GM21515 (cell line): ENCODE data around the gene CYB561.
A peak's percentile ranks its signal among the peaks of the same experiment; 100 is the strongest.

Source experiments
- ATAC-seq: cut with Tn5 transposase; IDR thresholded peaks from one replicate; pipeline ENCODE4 v1.9.1; 2021; ENCODE audit not compliant: unreplicated experiment

Gene CYB561

GRCh38 chr17:63452046-63452961 lies 6.2 kb upstream of the CYB561 start:
- no peak for ATAC-seq

DNA sequence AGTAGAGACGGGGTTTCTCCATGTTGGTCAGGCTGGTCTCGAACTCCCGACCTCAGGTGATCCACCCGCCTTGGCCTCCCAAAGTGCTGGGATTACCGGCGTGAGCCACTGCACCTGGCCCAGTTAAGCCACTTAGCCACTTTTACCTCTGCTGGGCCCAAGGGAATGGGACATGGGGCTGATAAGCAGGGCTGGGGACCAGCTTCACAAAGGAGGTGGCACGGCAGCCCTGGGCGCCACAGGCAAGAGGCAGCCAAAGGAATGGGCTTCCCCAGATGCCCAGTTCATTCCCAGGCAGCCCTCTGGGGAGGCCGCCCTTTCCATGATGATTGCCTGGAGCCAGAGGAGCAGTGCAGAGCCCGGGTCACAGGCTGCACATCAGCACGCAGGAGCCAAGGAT lies 5.0 kb upstream of the CYB561 start:
- ATAC-seq = no peak

- no peak for ATAC-seq
Measured at GRCh38 chr17:63450551-63450950, 4.4 kb upstream of the CYB561 start.

DNA sequence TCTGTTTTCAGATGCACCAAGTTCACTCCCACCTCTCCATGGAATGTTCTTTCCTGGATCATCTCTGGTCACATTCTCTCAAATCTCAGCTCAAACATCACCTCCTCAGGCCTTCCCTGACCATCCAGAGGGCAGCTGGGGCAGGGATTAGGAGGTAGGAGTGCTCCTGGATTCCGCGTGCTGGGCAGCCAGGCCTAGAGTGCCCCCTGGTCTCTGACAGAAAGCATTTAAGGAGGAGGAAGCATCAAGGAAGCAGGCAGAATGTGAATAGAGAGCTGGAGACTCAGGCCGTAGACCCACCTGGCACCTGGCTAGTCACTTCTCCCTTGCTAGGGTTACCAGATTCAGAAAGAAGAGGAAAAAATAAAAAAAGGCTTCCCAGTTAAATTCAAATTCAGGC lies 2.5 kb upstream of the CYB561 start:
- no peak for ATAC-seq

- ATAC-seq = no peak
Measured at GRCh38 chr17:63447471-63448009, 1.4 kb upstream of the CYB561 start.

DNA sequence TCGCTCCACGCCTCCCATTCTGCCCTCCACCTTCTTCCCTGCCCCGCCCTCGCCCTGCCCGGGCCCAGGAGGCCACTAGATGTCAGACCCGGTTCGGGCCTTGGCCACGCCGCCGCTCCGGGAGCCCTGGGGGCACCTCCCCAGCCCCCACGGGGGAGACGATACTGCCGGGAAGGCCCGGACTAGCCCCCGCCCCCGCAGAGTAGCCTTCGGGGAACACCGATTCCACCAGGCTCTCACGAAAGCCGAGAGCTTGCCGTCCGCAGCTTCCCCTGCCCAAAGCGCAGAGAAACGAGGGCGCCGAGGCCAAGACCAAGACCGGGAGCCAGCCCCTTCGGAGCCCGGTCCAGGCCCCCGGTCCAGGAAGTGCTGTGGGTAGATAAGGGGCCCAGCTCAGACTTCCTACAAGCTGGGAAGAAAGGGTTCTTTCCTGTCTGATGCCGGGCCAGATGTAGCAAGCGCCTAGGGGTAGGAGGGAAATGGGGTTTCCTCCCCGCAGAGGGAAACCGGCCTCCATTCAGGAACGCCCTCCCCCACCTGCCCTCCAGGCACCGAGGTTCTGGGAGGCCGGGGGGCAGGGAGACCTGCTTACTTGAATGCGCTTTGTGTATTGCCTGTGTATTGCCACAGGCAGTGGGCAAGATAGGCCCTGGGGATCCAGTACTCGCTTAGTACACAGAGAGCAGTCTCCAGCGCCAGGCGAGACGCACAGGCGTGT lies 806 bp upstream of the CYB561 start:
- peak; percentile 28 for ATAC-seq

- ATAC-seq = peak; percentile 13
Measured at GRCh38 chr17:63445571-63445953, 544 bp downstream of the CYB561 start.

GRCh38 chr17:63445065-63445464 lies 1.0 kb downstream of the CYB561 start:
- no peak for ATAC-seq

DNA sequence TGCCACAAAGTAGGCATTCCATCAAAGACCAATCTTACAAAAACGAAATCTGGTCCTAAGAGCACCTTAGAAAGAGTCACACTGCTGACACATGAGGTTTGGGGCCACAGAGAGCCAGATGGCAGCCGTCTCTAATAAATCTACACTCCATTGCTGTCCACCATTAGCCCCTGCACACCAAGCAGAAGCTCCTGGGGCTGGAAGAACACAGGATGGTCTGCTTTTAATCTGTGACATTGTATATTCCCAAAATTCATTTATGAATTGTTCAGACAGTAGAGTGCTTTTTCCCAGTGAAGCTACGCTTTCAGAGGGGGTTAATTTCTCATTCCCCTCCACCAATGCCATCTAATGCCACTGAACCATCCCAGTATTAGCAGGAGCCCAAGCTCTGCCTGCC lies 1.6 kb downstream of the CYB561 start:
- no peak for ATAC-seq

DNA sequence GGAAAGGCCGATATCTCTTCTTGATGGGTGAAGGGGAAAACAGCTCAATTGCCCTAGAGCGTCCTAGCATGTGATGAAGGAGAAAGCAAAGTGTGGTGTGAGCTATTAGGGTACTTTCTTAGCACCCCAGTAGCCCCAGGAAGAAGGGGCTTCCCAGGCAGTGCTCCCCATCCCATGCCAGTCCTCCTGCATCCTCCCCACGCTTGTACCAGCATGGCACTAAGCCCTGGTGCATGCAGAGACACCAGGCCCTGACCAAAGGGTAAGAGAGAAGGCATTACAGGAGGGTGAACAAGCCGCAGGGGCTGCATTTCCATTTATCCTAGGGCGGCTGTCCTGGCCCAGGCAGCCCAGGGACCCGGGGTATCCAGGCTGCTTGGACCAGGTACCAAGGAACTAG lies 3.1 kb downstream of the CYB561 start:
- ATAC-seq = no peak

DNA sequence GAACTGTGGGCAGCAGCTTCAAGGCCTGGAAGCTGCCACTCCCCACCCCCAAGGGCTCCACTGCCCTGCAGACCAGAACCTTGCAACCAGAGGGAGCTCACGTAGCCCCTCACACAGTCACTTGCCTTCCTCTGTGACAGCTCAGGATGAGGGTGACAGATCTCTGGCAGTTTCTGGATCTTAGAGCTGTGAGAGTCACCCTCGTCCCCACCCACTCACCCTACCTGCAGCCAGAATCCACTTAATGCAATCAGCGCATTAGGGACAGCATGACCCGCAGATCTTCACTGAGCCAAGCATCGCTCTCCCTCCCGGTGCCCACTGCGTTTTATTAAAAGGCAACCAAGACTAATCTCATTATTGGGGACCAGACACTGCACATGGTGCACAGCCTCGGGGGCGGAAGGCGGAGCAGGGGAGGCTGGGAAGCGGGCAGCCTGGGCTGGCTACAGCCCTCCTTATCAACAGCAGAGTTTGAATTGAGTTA lies 3.5 kb downstream of the CYB561 start:
- ATAC-seq = no peak

DNA sequence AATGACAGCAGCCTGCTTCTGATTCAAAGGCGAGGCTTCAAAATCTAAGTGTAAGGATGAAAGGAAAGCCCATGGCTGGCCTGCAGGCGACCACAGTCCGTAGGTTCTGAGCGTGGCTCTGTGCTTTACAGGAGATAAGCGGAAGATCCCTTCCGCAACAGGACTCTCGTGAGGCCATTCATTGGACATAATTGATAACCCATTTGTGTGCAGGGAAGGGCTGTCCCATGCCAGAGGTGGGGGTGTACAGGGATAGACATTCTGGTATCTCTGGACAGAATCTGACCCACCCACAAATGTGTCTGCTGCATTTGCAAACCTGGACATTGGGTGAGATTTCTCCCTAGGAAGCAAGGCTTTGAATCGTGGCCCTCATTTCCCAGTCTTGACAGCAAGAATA lies 4.0 kb downstream of the CYB561 start:
- ATAC-seq = no peak

DNA sequence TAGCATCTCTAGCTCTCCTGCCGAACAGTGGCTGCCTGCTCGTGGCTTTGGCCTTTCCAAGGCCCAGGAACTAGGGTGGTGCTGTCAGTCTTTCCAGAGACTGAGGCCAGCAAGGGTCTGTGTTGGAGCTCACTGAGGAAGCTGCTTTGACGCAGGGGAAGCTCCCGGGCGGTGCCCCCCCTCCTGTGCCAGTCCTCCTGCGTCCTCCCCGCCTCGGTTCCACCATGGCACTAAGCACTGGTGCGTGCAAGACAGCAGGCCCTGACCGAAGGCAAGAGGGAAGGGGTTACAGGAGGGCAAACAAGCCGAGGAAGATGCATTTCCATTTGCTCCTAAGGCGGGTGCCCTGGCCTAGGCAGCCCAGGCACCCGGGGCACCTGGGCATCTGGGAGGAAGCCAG lies 4.5 kb downstream of the CYB561 start:
- no peak for ATAC-seq

DNA sequence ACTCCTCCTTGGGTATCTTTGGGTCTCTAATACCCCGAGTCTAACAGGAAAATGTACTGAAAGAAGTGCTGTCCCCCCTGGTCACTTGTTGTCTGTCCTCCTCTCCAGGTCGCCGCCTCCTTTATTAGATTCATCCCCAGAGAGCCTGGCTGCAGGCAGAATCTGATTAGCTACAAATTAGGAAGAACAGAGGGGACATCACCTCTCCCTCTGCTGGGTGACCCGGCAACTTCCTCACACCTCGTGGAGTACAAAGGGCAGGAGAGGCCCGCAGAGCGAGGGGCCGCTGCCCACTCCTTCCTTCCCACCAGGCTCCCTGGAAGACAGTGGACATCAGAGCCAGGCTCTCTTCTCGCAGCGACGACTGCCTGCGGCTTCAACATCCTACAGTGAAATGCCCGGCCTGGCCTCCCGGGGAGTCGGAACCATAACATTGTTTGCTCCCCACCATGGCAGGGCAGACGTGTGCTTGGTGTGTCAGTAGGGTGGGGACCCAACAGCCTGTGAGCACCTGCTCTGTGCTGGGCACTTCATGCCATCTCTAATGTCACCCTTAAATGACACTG lies 5.3 kb downstream of the CYB561 start:
- ATAC-seq = no peak

- ATAC-seq = no peak
Measured at GRCh38 chr17:63440127-63440769, 5.9 kb downstream of the CYB561 start.

GRCh38 chr17:63439687-63440086 lies 6.4 kb downstream of the CYB561 start:
- no peak for ATAC-seq

- ATAC-seq = no peak
Measured at GRCh38 chr17:63438092-63439051, 7.7 kb downstream of the CYB561 start.

DNA sequence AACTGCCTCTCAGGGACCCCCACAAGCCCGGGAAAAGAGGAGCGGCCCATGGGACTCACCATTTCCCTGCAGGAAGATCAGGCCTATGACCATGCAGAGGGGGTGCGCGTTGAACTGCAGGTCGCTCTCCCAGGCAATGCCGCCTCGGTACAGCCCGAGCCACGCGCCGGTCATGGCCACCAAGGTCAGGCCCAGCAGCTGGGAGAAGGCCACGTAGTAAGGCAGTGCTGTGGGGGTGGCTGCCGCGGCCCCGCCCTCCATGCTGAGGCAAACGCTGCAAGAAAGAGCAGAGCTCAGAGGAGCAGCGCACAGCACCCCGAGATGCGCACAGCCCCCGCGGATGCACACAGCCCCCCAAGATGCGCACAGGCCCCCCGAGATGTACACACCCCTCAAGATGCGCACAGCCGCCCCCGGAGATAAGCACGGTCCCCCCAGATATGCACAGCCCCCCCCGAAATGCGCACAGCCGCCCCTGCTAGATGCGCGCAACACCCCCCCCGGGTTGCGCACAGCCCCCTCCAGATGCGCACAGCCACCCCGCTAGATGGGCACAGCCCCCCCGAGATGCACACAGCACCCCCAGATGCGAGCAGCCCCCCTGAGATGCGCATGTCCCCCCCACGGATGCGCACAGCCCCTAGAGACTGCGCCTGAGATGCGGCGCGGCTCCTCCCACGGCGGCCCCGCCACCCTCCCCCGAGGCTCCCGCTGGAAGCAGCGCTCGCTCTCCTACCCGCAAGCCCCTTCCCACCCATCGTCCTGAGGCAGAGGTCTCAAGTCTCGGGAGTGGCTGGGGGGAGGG lies 8.6 kb downstream of the CYB561 start:
- ATAC-seq = no peak

- ATAC-seq = no peak
Measured at GRCh38 chr17:63436523-63437110, 9.5 kb downstream of the CYB561 start.
